ENCODE results near the gene LCMT1. TPM values are rescaled to one million over a fixed set of nuclear protein-coding genes. Genes with fewer than 3 reads are reported as not detected.

LCMT1 gene
- total RNA-seq, 1 experiment from 2014 or later, result 59.9 TPM

GRCh38 chr16:25194273-25194878 lies 82.8 kb downstream of the LCMT1 start:
- DNase-seq (ENCODE audit: low spot score), result no peak

DNA sequence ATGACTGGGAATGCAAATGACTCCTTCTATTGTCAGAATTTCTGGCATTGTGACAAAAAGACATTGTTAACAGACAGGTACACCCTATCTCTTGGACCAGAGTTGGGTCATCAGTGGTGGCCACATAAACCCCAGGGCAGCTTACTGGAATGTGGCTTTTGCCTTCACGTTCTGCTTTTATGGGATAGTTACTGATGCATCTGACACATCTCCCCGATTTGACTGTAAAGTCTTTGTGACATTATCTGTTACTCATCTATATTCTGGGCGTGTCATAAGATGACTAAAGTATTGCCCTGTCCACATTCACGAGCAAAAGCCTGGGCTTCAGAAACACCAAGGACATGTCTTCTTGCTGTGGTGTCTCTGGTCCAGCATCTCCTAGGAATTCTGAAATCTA lies 86.5 kb downstream of the LCMT1 start:
- DNase-seq (ENCODE audit: low spot score), result no peak

- DNase-seq (ENCODE audit: low spot score), result no peak
Measured at GRCh38 chr16:25199457-25199856, 87.9 kb downstream of the LCMT1 start.

DNA sequence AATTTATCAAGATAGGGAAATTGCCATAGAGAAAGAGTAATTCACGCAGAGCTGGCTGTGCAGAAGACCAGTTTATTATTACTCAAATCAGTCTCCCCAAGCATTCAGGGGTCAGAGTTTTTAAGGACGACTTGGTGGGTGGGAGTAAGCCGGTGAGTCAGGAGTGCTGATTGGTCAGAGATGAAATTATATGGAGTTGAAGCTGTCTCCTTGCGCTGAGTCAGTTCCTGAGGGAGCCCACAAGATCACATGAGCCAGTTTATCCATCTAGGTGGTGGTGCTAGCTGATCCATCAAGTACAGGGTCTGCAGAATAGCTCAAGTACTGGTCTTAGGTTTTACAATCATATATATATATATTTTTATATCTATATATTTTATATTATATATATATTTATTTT lies 99.2 kb downstream of the LCMT1 start:
- peak; percentile 53 for DNase-seq (ENCODE audit: low spot score)

DNA sequence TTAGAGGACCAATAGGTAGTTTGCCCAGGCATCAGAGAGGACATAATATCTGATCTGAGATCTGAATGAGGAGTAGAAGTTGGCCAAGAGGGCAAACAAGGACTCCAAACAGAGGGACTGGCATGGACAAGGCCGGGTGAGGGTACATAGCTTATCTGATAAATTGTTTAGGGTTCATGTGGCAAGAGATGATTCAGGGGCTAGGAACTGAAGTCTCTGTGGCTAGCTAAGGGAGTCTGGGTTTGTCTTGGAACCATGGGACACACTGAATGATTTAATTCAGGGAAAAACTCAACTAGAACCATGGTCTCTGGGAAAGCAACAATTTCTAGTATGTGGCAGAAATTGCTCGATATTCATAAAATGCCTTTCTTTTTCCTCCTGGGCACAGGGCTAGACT lies 101.1 kb downstream of the LCMT1 start:
- no peak for DNase-seq (ENCODE audit: low spot score)

DNA sequence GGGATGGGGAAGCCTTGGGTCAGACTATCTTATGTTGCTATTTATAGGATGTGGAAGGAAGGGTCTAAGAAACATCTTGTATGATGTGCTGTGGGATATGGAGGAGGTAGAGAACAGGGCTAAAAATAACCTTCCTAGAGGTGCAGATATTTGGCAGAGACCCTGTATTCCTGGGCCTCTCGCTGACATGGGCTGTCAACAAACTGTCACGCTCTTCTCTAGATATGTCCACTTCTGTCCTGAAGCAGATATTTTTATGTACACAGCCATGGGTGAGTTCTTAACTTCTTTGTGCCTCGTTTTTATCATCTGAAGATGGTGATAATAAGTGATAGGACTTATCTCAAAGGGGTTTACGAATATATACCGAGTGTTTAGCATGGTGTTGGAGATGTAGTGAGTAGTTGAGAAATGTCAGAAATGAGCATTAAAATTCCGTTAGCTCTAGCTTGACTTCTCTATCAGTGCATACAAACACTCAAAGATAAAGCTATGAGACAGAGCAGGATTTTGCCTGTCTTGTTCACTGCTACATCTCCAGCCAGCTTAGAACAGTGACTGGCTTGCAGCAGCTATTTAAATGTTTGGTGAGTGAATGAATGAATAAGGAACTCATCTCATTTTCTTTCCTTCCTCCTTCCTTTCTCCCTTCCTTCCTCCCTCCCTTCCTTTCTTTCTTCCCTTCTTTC lies 102.3 kb downstream of the LCMT1 start:
- DNase-seq (ENCODE audit: low spot score), result no peak

- no peak for DNase-seq (ENCODE audit: low spot score)
Measured at GRCh38 chr16:25217112-25217511, 105.6 kb downstream of the LCMT1 start.

- DNase-seq (ENCODE audit: low spot score), result no peak
Measured at GRCh38 chr16:25217921-25218320, 106.4 kb downstream of the LCMT1 start.

GRCh38 chr16:25219070-25219737 lies 107.7 kb downstream of the LCMT1 start:
- DNase-seq (ENCODE audit: low spot score), result no peak

GRCh38 chr16:25222959-25223358 lies 111.4 kb downstream of the LCMT1 start:
- DNase-seq (ENCODE audit: low spot score), result no peak

DNA sequence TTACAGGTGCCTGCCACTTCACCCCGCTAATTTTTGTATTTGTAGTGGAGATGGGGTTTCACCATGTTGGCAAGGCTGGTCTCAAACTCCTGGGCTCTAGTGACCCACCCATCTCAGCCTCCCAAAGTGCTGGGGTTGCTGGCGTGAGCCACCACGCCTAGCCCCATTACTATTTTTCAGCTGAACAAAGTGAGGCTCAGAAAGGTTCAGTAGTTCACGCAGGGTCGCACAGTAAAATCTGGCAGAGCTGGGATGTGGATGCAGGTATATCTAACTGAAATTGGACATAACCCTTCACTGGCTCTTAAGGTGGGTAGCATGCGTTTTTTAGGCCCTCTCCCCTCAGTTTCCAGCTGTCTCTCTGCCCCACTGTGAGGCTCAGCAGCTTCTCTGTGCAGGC lies 112.4 kb downstream of the LCMT1 start:
- DNase-seq (ENCODE audit: low spot score), result no peak

DNA sequence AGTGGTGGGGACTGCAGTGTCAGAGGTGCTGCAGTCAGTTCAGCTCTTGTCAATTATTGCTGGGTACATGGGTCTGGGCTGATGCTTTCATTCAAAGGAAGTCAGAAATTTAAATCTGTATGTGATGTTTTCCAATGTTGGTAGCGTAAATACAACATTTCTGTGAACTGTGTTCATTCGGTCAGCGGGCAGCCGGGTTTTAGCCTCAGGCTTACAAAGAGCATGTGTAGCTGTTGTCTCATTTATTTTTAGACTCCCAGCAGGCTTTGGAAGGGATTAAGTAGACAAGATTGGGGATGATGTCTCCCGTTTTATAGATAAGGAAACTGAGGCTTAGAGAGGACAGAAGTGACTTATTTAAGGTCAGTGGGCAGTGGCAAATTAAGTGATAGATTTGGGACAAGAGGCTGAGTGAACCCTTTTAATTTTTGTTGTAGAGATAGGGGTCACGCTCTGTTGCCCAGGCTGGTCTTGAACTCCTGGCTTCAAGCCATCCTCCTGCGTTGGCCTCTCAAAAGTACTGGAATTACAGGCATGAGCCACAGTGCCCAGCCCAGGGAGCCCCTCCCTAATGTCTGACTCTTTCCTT lies 113.3 kb downstream of the LCMT1 start:
- no peak for DNase-seq (ENCODE audit: low spot score)

Other genes with a start within 250 kb of the LCMT1 start
- gene ARHGAP17, start 96.4 kb upstream of the LCMT1 start, total RNA-seq (2014; rRNA removed; shearing (Covaris generic)), result 19.3 and 26.1 TPM in 2 replicates
- gene AQP8, start 105.2 kb downstream of the LCMT1 start, total RNA-seq (2014; rRNA removed; shearing (Covaris generic)), result 0.08 and 0.19 TPM in 2 replicates
- gene ZKSCAN2, start 146.1 kb downstream of the LCMT1 start, total RNA-seq (2014; rRNA removed; shearing (Covaris generic)), result 2.6 and 3.9 TPM in 2 replicates